Measurements from ENCODE around the gene SLC35A5.

Gene SLC35A5

GRCh38 chr3:112611752-112612515 is 50.1 kb downstream of the SLC35A5 start:
- intact Hi-C loops (cut with DNase I) = no loop called here

DNA sequence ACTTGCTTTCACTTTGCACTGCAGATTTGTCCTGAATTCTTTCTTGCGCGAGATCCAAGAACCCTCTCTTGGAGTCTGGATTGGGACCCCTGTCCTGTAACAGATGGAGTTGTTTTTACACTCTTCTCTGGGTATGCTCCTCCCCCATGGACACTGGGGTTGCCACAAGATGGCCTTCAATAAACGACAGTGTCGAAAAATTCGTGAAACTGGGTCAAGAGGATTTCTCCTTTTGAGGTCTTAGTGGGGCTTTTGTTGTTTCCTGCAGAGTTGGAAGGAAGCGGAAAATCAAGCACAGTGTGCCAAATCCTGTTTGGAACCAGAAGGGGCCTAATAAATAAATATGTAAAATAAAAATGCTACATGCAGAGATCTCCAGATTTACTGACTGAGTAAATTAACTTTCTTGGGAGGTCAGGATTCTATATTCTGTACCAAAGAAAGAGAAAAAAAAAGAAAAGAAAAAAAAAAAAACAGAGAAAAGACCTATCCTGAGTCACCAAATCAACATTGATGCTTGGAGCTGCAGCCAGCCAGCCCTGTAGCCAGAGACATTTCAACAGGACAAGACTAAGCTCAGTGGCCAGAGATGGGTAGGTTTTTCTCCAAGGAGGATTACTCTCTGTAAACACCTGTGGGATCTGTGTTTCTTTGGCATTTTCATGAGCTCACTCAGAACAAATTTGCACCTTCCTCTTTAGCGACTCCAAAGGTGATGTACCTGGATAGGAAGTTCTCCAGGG is 54.3 kb downstream of the SLC35A5 start:
- peak in 1 of 42 donors; percentile 50 for DNase-seq
- intact Hi-C loops (cut with DNase I) = no loop called here

More at GRCh38 chr3:112611752-112612515, 50.1 kb downstream of the SLC35A5 start:
- no peak for DNase-seq

DNA sequence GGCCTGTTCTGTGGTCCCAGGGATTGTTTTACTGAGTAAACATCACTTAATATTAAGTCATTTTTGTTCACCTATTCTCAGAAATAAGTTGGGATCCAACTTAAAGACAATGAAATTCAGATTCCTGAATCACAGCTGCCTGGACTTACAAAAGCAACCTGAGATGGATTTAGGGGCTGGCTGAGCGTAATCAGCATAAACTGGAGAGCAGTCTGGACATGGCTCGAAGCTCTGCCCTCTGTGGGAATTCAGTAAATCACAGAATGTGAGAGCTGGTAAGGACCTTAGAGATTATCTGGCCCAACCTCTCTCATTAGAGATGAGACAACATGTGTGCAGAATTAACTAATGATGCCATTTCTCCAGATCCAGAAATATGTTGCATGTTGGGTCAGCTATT is 55.4 kb downstream of the SLC35A5 start:
- intact Hi-C loops (cut with DNase I) = no loop called here
- no peak for DNase-seq

DNA sequence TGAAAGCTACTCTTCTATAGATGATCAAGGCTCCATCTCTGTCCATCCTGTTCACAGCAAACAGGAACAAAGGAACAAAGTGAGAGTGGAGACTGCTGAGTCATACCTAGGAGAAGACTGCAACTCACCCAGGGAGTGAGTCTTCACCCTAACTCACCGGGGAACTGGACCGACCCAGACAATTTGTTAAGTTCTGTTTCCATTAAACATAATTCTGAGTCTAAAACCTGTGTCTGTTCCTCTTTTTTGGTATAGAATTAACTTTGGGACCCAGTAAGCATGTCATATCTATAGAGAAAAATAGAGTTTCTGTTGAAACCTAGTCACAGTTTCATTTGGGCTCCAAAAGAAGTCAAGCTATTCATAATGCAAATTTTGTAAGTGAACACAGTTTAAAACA is 57.5 kb downstream of the SLC35A5 start:
- DNase-seq = no peak
- intact Hi-C loops (cut with DNase I) = no loop called here

- intact Hi-C loops (cut with DNase I) = no loop called here
These were observed 61.4 kb downstream of the SLC35A5 start for GRCh38 chr3:112623213-112623612.

DNA sequence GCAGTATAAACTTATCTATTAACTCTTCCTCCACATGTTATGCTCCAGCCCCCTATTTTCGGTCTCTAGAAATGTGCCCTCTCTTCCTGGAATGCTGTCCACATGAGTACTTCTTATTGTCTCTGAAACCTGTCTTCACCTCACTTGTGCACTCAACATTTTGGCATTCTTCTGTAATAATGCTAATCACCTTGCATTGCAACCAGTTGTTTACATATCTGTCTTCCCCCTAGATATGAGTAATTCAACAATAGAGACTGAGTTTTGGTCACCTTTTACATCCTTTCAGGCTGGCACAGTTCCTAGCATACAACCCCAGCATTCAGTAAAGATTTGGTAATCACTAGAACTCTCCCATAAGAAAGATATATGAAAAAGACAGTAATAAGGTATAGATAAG is 61.9 kb downstream of the SLC35A5 start:
- DNase-seq = no peak

More at GRCh38 chr3:112623213-112623612, 61.4 kb downstream of the SLC35A5 start:
- no peak for DNase-seq

DNA sequence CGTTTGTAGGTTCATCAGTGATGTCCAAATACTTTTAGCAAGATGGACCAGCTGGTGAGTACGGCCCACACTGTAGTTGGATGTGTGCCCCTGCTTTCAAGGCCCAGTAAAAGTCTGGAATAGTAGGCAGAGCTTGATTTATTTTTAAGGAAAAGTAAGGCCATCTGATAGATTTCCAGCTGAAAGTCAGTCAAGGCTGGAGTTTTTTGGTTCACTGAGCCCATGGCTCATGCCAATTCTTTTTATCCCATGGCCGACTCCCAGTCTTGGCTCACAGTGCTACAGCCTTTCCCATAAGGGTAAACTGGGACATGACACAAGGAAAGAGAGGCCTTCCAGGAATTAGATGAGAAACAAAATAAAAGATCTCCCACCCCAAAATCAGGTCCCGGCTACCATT is 65.6 kb downstream of the SLC35A5 start:
- intact Hi-C loops (cut with DNase I) = no loop called here
- DNase-seq = peak in 3 of 42 donors; percentile 37 to 60 (median 38)

More for the DNA sequence above, 61.9 kb downstream of the SLC35A5 start:
- intact Hi-C loops (cut with DNase I) = no loop called here

GRCh38 chr3:112627919-112628466 is 66.1 kb downstream of the SLC35A5 start:
- intact Hi-C loops (cut with DNase I) = no loop called here
- DNase-seq = no peak

DNA sequence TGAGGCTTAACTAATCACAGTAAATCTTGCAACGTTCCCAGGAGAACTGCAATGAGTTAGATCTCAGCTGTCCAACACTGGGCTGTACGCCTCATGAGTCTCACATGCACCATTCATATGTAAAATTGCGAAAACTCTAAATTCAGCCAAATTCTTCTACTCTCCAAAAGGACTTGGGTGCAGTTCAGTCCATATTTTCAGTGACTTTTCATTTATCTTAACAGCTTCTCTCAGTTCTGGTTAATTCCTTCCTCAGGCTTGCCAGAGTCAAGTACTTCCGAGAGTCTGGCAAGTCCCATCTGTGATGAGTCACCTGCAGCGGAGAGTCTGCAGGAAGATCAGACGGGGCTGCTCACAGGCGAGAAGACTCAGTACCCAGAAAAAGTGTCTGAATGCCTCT is 67.6 kb downstream of the SLC35A5 start:
- DNase-seq = peak in 13 of 42 donors; percentile 25 to 69 (median 45)
- intact Hi-C loops (cut with DNase I) = no loop called here

DNA sequence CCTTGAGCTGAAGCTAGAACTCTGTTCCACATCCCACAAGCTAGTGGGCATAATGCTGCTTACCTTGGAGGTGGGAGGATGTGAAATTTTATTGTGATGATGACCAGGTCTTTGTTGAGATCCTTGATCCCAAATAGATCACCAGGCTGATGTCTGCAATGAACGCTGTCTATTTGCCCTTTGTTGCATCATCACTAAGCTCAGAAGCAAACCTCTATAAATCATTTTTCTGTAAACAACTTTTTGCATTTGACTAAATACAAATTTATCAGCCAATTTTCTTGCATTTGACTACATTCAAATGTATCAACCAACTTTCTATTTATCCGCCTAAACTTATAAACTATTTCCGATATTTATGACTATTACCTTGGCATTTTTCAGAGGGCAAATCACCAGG is 69.4 kb downstream of the SLC35A5 start:
- no peak for DNase-seq
- intact Hi-C loops (cut with DNase I) = no loop called here

DNA sequence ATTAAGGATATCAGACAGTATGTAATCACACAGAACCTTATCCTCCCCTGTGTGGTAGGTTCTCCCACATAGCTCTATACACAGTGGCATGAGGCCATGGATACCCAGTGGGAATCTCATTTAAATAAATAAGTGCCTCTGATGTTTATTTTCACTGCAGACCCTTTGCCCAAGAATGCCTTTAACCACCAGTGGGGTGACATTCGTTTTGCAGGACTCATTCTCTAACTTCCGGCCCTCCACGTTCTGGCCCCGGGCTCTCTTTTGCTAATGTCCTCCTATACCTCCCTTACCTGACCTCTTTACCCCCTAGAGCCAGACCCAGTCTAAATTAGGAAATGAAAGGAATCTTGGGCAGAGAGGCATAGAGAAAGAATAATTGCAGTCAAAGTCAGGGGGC is 70.8 kb downstream of the SLC35A5 start:
- DNase-seq = no peak
- intact Hi-C loops (cut with DNase I) = no loop called here

DNA sequence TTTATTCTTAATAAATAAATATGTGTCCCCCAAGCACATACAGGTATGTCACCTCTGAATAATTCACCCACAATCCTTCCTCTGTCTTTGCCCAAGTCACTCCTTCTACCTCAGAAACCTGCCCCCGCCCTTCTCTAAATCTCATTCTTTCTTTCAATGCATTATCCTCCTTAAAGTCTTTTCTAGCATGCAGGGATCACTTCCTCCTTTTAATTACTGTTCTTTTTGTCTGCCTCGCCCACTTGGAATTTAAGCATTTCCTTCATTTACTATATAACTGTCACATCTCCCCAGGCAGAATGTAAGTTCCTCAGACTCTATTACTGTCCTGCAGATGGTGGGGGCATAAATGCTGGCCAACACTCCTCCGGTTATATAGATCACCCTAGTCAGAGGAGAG is 71.3 kb downstream of the SLC35A5 start:
- intact Hi-C loops (cut with DNase I) = no loop called here
- no peak for DNase-seq

DNA sequence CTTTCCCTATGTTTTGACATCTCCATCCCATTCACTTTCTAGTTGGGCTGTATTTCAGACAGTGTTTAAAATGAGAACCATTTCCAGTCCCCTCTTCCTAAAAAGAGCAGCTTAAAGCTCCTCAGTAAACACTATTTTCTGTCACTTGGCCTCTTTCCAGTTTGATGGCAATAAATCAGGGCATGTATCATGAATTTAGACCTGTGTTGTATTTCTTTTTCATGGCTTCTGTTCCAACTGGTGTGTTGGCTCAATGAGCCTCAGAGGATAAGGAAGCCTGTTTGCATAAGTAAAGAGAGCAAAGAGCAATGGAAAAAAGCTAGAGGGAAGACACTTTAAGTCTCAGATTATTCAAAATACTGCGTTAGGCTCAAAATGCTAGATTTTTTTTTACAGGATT is 71.9 kb downstream of the SLC35A5 start:
- DNase-seq = no peak
- intact Hi-C loops (cut with DNase I) = no loop called here

DNA sequence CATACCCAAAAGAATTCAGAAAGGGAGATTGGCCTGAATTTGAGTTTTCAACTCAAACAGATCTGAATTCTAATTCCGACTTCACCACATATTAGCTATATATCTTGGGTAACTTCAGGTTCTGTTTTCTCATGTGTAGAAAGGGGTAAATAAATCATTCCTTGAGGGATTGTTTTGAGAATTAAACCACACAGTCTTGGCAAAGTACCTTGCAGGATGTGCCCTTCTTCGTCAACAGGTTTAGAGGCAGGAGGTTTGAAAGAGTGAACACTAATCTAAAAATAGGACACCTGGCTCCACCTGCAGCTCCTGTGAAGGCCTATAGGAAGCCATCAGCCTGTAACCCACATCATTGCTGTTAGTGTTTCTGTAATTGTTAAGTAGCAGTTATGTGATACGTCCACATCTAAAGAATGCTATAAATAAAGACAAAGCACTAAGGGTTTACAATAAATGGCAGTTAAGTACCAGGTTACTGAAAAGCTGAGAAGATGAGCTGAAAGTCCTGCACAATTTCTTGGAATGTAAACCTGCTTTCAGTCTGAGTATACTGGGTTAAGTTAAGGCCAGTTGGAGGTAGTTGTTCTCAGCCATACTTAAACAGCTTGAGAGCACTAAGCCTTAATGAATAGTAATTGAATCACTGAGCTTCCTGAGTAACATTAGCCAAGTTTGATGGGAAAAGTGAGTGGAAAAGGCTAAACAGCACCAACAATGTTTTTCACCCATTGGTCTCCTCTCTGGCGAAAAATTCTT is 73.1 kb downstream of the SLC35A5 start:
- DNase-seq = no peak
- intact Hi-C loops (cut with DNase I) = loop anchor here (5.0 kb wide), 1 partner anchor 177 kb away; no protein-coding TSS in a partner anchor

All from head of caudate nucleus (tissue), 42 donors.